Right atrium auricular region (tissue), 2 donors: Measurements from ENCODE around the gene USP28. TPM values are rescaled to one million over a fixed set of nuclear protein-coding genes. Genes with fewer than 3 reads are reported as not detected.

Experiments used
- DNase-seq: peaks from one replicate; pipeline ENCODE4 v3.0.0-alpha.2; 2019; ENCODE audit warnings: low spot score
- H3K27ac ChIP-seq, 2 donors: fragments of 200-600 bp; sonication (generic); 1 replicate in 1 of 2; 2 replicates in 1 of 2; pipeline ENCODE4 v1.5.1; 2016 to 2019
- H3K27me3 ChIP-seq, 2 donors: fragments of 200-600 bp; sonication (generic); one replicate each; pipeline versions ENCODE4 v1.5.1 to v1.6.0; 2017 to 2019
- H3K36me3 ChIP-seq: fragments of 200-600 bp; sonication (generic); one replicate; pipeline ENCODE4 v1.5.1; 2016
- H3K4me1 ChIP-seq, 2 donors: fragments of 200-600 bp; sonication (generic); one replicate each; pipeline versions ENCODE4 v1.5.1 to v1.6.0; 2017 to 2019
- H3K4me3 ChIP-seq, 2 donors: fragments of 200-600 bp; sonication (generic); 1 replicate in 1 of 2; 2 replicates in 1 of 2; pipeline ENCODE4 v1.5.1; 2017 to 2019; ENCODE audit warnings: mild to moderate bottlenecking in 1 of 2, moderate library complexity in 1 of 2
- H3K9me3 ChIP-seq, 2 donors: fragments of 200-600 bp; sonication (generic); one replicate each; pipeline ENCODE4 v1.5.1; 2019
- CTCF ChIP-seq, 2 donors: fragments of 200-600 bp; sonication (generic); IDR thresholded peaks; one replicate each; pipeline ENCODE4 v1.5.1; 2019; ENCODE audit warnings: antibody characterized with exemption in 2 of 2
- total RNA-seq, 2 donors: library from RNA; depleted of rRNA; stranded (reverse); fragments of >200 nt; gene quantifications; one replicate each; pipeline ENCODE4 v1.1.0, GENCODE V29; 2016

The USP28 gene
- total RNA-seq, 2 donors from 2014 or later = 116 to 135 TPM

- Histone ChIP-seq H3K4me3 (no peak overlapping the region), H3K27ac (no peak overlapping the region), H3K4me1 (no peaks in the 10 kb centered on the region), H3K27me3 (no peaks in the 10 kb centered on the region), H3K9me3 (no peaks in the 10 kb centered on the region), H3K36me3 (no peaks in the 10 kb centered on the region)
- DNase-seq = no peak
- no peak for TF ChIP-seq CTCF (IDR thresholded peaks at IDR 0.05)
Measured at GRCh38 chr11:113906516-113906915, 31.1 kb upstream of the USP28 start.

- no peak for DNase-seq
- Histone ChIP-seq H3K36me3 (no peaks in the 10 kb centered on the region), H3K4me3 (no peak overlapping the region), H3K9me3 (no peaks in the 10 kb centered on the region), H3K4me1 (no peaks in the 10 kb centered on the region), H3K27ac (no peak overlapping the region), H3K27me3 (no peaks in the 10 kb centered on the region)
- no peak for TF ChIP-seq CTCF (IDR thresholded peaks at IDR 0.05)
Measured at GRCh38 chr11:113906038-113906437, 30.7 kb upstream of the USP28 start.

DNA sequence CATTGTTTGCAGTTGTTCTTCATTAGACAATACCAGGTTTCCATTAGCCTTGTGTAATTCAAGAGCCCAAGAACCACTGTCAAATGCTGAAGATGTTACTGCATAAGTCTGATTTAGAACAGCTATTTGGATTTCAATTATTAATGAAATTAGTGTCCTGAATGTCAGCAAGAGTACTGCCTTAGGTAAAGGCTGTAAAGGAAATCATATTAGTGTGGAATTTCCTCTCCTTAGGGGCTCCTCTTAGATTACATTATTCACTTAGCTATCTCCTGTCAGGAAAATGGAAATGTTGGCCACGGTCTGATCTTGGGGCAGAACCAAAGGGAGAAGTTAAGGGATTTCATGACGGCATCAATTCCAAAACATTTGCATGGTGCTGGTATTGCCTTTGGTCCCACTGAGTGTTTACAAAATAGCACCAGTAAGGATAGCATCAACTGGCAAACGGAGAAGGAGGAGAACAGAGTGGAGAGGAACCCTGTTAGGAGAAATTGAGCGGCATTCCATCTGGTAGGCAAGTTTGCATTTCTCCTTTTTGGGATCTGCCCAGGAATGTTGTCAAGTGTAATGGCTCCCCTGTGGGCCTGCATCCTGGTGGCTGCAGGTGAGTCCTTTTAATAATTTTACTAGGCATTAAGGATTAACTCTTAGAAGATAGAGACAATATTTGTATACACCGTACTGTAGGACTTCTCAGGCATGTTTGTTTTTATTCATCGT is 29.2 kb upstream of the USP28 start, which contains the start of gene HTR3B:
HTR3B (plus strand) TSS at position 418 of the 723 bp plus-strand sequence; CDS start at position 556, 138 bp downstream.
- Histone ChIP-seq H3K9me3 (no peaks in the 10 kb centered on the region), H3K4me3 (no peak within 1 kb of the TSS), H3K4me1 (no peaks in the 10 kb centered on the region), H3K27me3 (no peaks in the 10 kb centered on the region), H3K27ac (no peak within 1 kb of the TSS), H3K36me3 (no peaks in the 10 kb centered on the region)
- no peak for TF ChIP-seq CTCF (IDR thresholded peaks at IDR 0.05)
- DNase-seq = peak; percentile 11

DNA sequence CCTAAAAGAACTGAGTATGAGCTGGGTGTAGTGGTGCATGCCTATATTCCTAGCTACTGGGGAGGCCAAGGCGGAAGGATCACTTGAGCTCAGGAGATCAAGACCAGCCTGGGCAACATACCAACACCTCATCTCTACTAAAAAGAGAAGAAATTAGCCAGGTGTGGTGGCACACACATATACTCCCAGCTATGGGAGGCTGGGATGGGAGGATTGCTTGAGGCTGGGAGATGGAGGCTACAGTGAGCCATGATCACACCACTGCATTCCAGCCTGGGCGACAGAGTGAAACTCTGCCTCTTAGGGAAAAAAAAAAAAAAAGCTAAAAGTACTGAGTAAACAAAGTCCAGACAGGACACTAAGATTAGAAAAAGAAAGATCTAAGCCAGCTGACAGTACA is 25.8 kb upstream of the USP28 start:
- no peak for TF ChIP-seq CTCF (IDR thresholded peaks at IDR 0.05)
- no peak overlapping the region for H3K27ac ChIP-seq

GRCh38 chr11:113896156-113896879 is 20.9 kb upstream of the USP28 start:
- Histone ChIP-seq H3K4me3 (no peak overlapping the region), H3K27ac (no peak overlapping the region), H3K9me3 (no peaks in the 10 kb centered on the region), H3K4me1 (no peaks in the 10 kb centered on the region), H3K27me3 (no peaks in the 10 kb centered on the region), H3K36me3 (no peaks in the 10 kb centered on the region)
- TF ChIP-seq CTCF (IDR thresholded peaks at IDR 0.05) = peak; percentile 65 to 84
- peak; percentile 66 for DNase-seq

More for the DNA sequence above, 25.8 kb upstream of the USP28 start:
- H3K4me1 ChIP-seq = no peaks in the 10 kb centered on the region
- no peaks in the 10 kb centered on the region for H3K27me3 ChIP-seq
- no peaks in the 10 kb centered on the region for H3K9me3 ChIP-seq
- peak; percentile 2 for DNase-seq
- no peak overlapping the region for H3K4me3 ChIP-seq
- H3K36me3 ChIP-seq = no peaks in the 10 kb centered on the region
